NCI-H82 treated with DMSO at 0.1 percent for 48 hours (cell line): Measurements from ENCODE around the gene MTUS2.
A peak's percentile ranks its signal among the peaks of the same experiment; 100 is the strongest.
"Not testable (repeated sequence)": the region's sequence is repeated elsewhere in the genome, so short reads cannot be mapped to it uniquely, and the experiment has no call there.

Experiments
- DNase-seq: peaks from one replicate; lab custom pipeline; 2025; ENCODE audit not compliant: unreplicated experiment; lab: John Stamatoyannopoulos, UW

Gene MTUS2

DNA sequence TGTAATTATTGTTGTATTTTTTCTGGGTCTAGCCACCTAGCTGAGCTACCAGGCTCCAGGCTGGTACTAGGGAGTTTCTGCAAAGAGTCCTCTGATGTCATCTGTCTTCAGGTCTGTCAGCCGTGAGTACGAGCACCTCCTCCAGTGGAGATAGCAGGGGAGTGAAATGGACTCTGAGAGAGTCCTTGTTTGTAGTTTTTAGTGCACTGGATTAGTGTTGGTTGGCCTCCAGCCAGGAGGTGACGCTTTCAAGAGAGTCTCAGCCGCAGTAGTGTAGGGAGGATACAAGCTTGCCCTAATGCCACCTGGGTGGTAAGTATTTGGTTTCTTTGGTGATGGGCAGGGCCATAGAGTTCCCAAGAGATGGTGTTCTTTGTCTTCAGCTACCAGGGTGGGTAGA lies 390.5 kb downstream of the MTUS2 start:
- no peak for DNase-seq

DNA sequence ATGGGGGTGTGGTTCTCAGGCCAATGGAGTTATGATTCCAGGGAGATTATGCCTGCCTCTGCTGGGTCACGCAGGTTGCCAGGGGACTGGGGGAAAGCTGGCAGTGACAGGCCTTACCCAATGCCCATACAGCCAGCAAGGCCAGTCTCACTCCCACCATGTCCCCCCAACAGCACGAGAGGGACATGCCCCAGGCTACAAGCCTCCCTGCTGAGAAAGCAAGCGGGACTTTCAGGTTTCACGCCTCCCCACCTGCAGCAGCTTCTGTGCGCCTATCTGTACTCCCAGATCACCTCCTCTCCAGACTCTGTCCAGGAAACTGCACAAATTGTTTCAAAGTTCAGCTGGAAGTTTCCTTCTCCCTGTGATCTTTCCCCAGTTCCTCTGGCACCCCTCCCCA lies 391.0 kb downstream of the MTUS2 start:
- DNase-seq = not testable (repeated sequence)

DNA sequence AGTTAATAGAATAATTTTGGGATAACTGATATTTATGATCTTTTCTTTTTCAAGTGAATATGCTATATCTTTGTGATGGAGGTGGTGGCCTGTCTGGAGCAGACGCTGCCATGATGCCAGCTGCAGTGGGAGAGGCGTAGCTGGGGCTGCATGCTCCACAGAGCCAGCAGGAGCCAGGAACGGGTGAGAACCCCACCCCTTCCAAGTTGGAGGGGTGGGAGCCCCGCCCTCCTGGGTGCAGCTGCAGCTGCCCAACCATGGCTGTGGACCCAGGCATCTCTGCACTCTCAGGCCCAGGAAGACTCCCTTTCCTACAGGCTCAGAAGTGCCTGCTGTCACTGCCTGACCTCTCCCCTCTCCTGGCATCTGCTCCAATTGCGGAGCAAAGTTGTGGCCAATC lies 402.3 kb downstream of the MTUS2 start:
- DNase-seq = no peak

DNA sequence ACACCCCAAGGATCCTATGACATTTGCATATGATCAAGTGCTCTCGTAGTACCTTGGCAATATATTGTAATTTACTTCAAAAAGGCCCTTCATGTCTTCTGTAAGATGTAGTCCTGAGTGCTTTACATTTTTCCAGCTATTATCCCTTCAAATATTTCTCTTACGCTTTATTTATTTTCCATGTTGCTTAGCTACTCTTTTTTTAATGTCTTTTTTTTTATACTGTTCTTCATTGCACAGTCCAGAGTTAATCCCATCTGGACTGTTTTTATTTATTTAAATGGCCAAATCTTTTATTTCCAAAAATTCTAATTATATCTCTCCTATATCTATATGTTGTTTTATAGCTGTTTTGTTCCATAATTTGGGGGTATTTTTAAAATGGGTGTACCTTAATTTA lies 404.1 kb downstream of the MTUS2 start:
- DNase-seq = no peak

DNA sequence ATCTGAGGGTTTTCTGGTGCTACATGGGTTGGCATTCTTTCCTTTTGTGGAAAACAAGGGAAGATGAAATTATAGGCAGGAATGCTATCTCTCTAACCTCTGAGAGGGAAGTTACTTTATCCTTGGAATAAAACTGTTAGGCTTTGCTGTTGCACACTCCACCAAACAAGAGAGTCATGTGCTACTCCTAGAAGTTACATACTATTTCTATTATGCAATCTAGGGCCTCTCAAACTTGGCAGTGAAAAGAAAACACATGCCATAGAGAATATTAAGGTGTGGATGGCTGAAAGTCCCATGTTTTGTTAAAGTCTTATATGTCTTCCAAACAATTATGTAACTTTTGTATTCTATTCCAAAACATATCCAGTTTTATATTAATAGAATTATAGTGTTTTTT lies 407.4 kb downstream of the MTUS2 start:
- DNase-seq = no peak

DNA sequence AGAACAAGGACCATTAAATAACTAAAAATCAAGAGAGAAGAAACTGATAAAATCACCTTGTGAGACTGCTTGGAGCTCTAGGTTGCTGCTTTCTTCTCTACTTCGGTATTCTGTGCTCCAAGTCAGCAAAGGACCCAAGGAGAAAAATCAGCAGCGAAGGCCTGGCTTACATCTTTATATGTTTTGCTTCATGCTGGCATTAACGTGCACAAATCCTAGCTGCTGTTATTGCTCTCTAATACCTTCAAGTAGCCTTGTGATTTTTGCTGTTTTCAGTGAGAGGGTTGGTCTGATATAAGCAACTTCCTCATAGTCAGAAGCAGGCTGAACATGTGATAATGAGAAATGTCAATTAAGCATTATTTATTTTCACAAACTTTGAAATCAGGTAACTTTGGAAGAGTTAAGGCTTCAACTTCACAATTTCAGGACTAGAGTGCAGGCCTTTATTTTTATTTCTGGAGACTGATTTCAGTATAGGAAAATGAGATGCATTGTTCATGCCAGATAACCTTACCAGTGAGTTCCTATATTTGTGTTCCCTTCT lies 410.2 kb downstream of the MTUS2 start:
- DNase-seq = no peak

DNA sequence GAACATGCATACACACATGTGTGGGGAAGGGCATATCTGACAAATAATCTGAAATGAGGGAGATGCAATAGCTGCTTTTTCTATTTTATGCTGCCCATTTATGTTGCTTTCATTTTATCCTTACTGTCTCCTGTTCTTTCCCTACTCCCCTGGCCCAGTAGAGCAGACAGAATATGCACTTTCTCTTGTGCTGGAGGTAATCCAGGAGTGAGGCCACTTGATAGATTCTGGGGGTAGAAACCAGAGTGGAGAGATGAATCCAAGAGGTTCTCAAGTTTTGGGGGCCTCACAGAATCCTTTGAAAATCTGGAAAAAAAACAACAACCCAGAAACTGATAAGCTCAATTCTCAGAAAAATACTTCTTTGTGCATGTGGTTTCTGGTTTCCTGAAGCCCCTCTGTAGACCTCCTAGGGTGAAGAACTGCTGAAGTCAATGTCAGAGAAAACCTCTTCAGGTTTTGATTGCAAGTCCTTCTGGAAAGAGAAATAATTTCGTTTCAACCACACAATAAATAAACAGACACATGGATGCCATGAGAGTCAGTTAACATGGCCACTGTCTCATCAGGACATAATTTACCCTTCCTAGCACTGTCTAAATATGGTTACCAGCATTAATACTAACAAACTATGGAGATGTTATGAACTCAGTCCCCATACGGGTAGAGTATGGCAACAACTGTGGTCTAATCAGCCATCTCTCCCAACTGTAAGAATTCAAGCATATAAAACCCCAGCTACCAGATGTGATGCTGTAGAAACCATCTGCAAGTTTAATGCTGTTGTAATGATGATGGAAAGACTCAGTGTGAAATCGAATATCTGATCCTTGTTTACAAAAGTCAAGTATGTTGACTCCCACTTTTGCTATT lies 419.8 kb downstream of the MTUS2 start:
- DNase-seq = no peak

DNA sequence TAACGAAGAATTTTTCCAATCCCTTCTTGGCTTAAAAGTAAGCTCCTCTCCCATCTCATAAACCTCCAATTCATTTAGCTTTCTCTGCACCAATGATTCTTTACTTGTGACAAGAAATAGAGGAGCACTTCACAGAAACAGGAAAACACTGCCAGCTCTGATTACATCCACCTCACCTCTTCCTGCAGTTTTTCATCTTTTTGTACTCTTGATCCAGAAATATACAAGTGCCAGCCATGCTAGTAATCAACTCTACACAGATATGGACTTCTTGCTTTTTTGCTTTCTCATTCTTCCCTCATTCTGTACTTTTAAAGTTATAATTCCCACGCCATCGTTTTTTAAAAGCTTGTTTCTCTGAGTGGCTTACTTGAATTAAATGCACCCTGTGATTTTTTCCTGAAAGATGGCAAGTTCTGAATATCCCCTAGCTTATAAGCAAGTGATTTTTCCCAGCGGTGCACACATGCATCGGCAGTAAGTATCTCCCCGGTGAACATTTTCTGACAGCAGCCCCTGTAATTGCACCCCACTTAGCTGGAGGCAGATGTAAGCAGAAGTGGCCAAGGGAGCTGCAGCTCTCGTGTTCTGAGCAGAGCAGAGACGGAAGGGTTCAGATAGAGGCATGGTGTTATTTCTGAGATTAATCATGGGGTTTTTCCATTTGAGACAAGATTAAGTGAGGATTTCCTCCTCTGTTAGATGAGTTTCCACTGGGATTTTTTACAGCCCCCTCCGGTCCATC lies 434.7 kb downstream of the MTUS2 start:
- DNase-seq = no peak

DNA sequence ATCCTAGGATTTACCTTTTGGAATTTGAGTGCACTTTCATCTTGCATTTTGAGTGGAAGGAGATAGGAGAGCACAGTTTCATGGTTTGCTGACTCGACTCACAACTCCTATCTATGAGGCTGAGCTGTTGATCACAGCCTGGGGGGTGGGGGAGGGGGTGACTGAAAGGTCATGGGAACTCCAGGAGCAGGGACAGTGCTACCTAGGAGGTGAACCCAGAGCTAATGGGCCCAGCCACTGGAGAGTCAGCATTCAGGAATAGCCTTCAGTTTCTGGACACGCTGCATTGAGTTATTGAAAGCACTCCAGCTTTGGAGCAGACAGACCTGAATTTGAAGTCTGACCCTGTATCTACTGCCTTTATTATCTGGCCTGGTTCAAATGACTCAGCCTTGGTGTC lies 435.4 kb downstream of the MTUS2 start:
- DNase-seq = no peak

DNA sequence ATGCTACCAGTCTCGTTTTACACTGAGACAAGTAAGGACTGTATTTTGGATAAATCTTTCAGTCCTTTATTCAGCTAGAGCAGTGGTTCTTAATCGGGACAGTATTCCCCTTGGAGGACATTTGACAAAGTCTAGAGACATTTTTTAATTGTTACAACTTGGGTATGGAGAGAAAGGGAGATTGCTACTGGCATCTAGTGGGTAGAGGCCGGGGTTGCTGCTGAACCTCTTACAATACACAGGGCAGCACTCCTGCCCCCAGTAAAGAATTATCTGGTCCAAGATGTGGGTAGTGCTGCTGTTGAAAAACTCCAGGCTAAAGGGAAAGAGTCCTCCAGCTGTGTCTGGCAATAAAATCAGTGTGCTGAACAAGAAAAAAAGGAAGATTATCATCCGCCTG lies 440.5 kb downstream of the MTUS2 start:
- DNase-seq = no peak

DNA sequence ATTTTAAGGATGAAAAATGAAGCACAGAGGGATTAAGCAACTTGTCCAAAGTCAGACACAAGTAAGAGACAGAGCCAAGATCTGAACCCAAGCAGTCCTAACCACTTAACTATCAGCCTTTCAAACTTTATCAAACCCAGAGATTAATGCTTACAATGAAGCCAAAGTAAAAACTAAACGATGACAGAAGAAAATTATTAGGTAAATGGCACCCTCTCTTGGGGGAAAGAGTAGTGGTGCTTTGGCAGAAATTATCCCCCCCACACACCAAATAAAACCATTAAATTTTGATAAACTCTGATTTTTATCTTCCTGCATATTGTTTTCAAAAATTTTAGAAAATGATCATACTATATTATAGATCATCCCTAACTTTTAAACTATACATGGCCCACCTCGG lies 446.1 kb downstream of the MTUS2 start:
- no peak for DNase-seq

DNA sequence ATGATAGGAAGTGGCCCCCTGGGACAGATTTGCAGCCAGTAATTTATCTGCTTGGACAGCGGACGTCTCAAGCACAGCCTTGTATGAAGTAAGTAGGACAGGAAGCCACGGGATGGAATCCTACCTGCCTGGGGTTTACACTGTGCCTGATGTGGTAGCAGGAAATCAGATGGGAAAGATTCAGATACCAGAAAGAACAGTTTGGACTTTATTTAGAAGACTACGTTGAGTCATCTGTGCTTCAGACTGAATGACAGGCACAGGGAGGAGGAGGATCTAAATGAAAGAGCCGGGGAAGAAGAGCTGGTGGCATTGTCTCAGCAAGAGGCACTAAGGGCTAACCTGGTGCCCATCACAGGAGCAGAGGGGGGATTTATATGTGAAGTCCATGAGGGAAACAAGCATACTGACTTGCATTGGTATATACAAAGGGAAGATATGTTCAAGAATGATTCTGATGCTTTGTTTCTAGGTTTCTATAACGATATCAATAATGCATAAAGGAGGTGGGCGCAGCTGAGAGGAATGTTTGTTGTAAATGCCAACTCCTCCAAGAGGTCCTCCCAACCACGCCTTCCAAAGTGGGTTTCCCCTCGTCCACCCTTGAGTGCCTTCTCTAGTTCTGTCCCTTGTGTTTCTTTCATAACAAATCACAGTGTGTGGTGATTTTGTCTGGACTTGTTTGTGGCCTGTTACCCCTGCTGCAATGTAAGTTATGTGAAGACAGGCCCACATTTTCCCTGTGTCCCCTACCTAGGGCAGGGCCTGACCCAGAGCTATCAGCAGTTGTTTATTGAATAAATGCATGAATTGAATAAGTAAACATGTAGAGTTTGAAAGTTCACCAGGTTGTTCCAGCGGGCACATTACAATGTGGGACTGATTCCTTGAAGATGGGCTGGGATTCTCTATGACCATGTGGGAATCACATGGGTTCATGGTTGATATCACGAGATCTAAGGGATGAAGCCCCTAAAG lies 446.9 kb downstream of the MTUS2 start:
- DNase-seq = no peak

DNA sequence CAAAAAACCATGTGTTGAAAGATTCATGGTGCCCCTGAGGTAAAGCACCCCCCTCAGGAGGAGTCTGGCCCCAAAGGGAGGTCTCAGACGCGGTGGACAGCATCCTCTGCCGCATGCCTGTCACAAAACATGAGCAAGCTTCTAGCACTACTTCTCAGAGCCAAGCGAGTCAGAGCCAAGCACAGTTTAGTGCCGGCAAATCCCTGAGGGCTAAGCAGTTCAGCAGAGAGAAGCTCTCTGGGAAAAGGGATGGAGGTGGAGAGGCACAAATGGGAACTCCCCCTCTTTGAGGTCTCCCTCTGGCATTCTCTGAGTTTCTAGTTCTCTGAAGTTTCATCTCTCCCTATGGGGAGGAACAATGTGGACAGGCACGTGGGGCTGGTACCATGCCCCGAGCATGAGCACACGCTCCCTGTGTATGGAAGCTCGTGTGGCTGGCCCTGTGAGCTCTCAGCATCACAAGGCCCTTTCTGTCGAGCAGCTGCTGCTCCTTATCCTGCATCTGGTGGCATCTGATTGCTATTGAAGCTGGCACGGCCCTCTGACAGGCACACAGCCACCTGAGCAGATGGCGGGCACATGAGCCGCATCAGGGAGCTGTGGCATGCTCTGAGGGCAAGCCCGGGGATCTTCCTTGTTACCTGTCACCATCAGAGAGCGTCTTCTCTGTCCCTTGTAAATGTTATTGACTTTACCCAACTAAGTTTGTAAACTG lies 450.3 kb downstream of the MTUS2 start:
- DNase-seq = no peak

DNA sequence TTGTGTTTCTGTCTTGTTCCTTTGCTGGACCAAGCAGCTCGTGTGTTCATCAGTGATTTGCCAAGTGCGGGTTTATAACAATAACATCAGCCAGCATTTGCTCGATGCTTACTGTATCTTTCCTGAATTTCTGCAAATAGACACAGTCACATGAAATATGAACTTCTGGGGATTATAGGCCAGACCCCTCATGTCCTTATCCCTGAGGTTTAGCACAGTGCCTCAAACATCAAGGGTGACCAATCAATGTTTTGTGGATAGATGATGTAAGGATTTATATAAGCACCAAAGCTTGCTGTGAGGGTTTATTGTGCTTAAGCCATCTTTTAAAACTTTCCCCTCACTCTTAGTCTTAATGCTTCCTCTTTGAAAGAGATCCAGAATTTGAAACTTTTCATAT lies 451.5 kb downstream of the MTUS2 start:
- DNase-seq = no peak

DNA sequence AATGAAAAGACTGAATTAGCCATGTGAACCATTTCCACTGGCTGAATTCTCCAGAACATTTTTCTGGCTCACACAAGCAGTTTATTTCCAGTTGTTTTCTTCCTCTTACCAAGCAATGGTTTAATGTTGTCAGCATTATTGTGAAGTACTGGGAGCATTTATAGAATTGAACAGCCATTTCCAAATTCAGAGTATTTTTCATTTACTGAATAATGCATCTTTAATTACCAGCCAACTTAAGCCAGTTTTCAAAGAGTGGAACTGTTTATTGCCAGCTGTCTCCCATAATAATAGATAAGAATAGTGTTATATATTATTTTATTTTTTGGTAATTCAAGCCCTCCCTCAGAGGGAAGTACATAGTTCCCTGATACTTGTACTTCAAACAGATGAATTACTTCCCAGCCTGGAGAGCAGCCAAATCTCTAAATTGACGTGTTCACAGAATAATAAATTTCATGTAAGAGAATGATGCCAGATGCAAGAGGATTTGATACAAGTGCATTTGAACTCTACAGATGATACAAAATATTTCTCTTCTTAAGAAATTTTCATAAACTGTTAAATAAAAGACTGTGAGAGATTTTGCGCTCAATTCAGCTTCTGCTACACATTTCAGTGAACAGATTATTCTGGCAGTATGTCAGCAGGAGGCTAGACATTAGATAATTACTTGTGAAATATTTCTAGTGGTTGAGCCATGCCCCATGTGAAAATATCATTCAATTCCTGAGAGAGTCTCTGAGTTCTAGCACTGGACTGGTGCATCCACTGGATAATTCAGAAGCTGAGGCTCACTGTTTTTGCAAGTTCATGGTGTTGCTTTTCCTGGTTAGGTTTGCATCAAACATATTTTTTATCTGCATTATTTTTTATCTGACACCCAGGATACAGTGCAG lies 459.5 kb downstream of the MTUS2 start:
- no peak for DNase-seq

DNA sequence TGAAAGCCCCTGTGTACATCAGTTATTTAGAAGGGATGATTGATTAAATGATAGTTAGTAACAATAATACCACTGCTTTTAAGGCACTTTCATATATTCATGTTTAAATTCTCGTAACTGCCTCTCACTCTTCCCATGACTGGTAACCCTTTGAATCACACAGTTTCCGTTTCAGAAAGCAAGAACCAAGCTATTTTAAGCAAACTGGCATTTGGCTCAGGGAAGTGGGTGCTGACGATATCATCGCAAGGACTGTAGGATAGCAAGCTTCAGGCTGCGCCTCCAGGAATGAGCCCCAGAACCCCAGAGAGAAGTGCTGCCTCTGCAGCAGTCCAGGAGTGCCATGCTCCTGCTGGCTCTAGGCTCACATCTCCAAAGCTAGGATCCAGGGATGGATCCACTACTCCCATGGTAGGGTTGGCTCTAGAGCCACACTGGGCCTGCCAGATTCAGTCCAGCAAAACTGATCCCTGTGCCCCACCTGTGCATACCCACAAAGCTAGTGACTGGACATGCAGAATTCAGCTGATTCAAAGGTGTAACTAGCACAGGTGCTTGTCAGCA lies 461.9 kb downstream of the MTUS2 start:
- DNase-seq = no peak

DNA sequence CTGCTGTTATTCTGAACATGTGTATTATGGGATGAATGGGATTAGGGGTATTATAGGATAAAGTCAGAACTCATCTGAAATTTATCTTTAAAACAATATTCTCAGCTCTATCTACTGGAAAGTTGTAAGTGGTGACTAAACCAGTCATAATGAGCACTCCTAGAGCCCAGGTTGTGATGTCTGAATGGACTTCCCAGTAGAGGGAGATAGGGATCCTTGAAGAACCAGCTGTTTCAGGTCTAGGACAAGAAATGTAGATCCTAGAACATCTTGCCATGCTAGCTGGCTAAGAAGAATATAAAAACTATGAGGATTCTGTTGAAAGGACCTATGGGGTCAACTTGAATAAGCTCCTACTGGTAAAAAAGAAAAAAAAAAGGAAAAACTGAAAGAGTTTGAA lies 464.6 kb downstream of the MTUS2 start:
- no peak for DNase-seq

DNA sequence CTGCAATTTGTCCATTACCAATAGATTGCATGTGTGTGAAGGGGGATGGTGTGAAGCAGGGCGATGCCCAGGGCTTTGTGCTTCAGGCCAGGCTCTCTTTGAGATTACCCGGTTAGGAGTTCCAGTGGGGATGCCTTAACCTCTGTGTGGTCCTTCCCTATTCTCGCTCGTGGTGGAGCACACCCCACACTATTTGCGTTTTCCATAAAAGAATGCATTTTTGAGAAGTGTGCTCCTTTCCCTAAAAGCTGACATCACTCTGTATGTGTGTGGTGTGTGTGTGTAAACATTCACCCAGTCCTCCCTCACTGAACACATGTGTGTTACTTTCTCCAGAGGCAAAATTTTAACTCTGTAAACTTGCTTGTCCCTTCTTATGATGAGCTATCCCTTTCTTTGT lies 467.1 kb downstream of the MTUS2 start:
- DNase-seq = no peak

DNA sequence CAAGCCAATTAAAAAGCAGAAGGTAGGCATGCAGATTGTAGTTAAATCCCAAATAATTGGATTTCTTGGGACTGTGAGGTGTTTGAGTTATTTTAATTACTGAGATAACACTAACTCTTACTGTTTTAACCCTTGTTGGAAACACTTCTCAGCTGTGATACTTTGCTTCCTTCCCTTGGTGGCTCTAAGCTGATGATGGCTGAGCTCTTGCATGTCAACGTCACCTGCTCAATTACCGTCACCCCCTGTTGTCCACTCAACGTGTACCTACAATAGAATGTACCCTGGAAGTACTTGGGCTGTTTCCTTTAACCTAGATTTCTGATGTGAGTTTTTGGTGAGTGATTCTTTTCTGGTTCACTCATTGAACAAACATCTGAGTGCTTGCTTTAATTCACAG lies 471.9 kb downstream of the MTUS2 start:
- DNase-seq = peak; percentile 88
